Mesodermal cell (in vitro differentiated cells): ENCODE data around the gene ECT2L.

Source experiments
- H3K27ac ChIP-seq: 2 replicates; pipeline ENCODE4 v1.7.0; 2013; ENCODE audit warnings: mild to moderate bottlenecking, low read depth, low read length, moderate library complexity; ENCODE audit not compliant: severe bottlenecking
- H3K36me3 ChIP-seq: 2 replicates; pipeline ENCODE4 v1.7.1; 2013; ENCODE audit warnings: mild to moderate bottlenecking, low read length, moderate library complexity; ENCODE audit not compliant: control insufficient read depth, insufficient read depth
- H3K4me1 ChIP-seq: one replicate; pipeline ENCODE4 v1.7.1; 2013; ENCODE audit warnings: mild to moderate bottlenecking, low read length; ENCODE audit not compliant: insufficient read depth, control insufficient read depth, poor library complexity, severe bottlenecking
- H3K4me3 ChIP-seq: 2 replicates; pipeline ENCODE4 v1.7.0; 2013; ENCODE audit warnings: low read length, control low read depth, mild to moderate bottlenecking; ENCODE audit not compliant: insufficient read depth, poor library complexity, severe bottlenecking; ENCODE audit errors: extremely low read depth
- H3K9me3 ChIP-seq: 2 replicates; pipeline ENCODE4 v1.7.1; 2013; ENCODE audit warnings: mild to moderate bottlenecking, low read length, moderate library complexity; ENCODE audit not compliant: control insufficient read depth
- WGBS, 2 experiments: methylation state at CpG; one replicate each; pipeline ENCODE4 v1.1.5; 2013; ENCODE audit warnings: missing lambda C conversion rate in 2 of 2; ENCODE audit not compliant: insufficient coverage in 2 of 2; 5-methylcytosine and 5-hydroxymethylcytosine counted together

ECT2L gene

DNA sequence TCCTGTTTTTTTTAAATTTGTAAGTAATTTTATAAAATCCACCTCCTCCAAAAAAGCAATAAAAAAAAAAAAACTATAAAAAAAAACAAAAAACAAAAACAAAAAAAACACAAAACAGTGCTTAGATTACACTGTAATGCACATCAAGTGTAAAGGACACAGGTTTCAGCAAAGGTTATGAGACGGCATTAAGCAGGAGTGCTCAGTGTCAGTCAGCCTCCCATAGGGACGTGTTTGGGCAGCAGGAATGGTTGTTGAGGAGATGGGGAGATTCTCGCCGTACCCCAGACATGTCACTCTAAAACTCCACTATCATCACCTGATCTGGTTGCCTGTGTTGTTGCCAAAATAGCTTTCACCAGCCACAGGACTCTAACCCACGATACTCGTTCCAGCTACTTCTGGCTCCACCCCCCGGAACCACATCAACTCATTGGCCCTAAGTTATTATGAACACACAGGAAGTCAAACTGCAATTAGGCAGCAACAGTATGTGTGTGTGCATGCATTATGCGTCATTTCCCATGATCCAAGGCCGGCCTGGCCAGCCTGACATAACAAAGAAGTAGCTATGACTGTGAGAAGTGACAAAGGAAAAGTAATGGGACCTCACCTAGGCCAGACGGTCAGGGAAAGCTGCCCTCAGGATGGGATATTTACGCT is 28.7 kb downstream of the ECT2L start:
- WGBS, 2 experiments = 82 to 87% methylated on average over 7 of the region's 11 CpGs
- H3K4me1 ChIP-seq = no peaks in the 10 kb centered on the region
- no peak overlapping the region for H3K4me3 ChIP-seq

DNA sequence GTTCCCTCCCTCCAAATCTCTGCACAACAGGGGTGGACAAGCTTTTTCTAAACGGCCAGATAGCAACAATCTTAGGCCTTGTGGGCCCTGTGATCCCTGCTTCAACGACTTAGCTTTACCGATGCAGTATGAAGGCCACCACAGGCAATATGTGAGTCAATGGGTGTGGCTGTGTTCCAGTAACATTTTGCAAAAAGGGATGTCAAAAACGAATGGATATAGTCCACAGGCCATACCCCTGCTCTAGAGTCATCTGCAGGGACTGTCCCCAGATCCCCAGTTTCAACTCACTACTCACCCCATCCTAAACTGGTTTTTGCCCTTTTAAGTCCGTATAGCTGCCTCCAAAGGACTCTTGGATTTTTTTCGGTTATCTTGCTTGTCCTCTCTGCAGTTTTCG is 34.4 kb downstream of the ECT2L start:
- no peak overlapping the region for H3K4me3 ChIP-seq
- H3K36me3 ChIP-seq = no peaks in the 10 kb centered on the region
- H3K27ac ChIP-seq = no peak overlapping the region
- H3K9me3 ChIP-seq = no peaks in the 10 kb centered on the region
- no peaks in the 10 kb centered on the region for H3K4me1 ChIP-seq
- 78 to 88% methylated on average over 7 of the region's 7 CpGs for WGBS, 2 experiments

More for the DNA sequence above, 28.7 kb downstream of the ECT2L start:
- Histone ChIP-seq H3K36me3 (no peaks in the 10 kb centered on the region), H3K27ac (no peak overlapping the region), H3K9me3 (no peaks in the 10 kb centered on the region)

DNA sequence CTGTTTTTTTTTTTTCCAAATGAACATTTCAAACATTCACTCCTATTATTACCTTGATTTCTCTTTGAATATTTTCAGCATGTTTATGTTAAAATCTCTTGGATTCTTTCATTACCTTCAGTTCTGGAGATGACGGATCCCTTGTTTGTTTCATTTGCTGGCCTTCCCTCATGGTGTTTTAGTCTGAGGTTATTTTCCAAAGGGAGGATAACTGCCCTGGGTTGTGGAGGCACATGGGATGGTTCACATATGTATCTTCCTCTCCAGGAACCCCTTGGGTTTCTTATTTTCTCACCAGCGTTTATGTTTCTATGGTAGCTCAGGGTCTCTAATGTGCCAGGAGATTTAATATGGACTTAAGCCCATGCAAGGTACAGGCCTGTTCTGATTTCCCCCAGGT is 36.3 kb downstream of the ECT2L start:
- Histone ChIP-seq H3K9me3 (no peaks in the 10 kb centered on the region), H3K36me3 (no peaks in the 10 kb centered on the region), H3K4me1 (no peaks in the 10 kb centered on the region), H3K4me3 (no peak overlapping the region), H3K27ac (no peak overlapping the region)
- 88% methylated on average over 1 of the region's 2 CpGs; no CpG with 5 or more reads in 1 of the 2 experiments for WGBS, 2 experiments

DNA sequence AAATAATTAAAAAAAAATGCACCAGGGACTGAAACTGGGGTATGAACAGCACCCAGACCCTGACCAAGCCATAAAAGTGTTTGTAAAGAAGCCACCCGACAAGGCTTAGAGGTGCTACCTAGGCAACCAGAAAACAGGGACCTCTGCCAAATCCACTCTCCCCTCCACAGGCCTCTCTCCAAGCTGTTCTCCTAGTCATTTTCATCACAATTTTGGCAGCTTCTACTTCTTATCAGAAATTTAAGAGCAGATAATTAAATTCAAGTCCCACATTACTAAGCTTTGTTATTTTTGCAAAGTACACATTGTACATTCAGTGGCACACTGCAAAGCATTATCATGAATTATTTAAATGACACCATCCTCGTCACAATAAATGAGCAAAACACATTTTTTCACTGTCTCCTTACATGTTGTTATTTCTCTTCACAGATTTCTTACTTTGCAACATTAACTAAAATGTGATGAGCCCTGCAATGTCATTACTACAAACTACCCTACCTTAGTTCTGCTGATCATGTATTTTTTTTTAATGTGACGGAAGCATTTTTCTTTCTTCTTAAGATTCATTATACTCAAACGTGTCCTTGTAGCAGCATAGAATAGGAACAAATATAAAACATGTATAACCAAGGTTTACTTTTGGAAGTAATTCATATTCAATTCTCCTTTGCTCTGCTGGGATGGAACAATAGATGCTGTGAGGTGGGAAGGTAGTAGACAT is 38.1 kb downstream of the ECT2L start:
- Histone ChIP-seq H3K4me3 (no peak overlapping the region), H3K9me3 (no peaks in the 10 kb centered on the region), H3K4me1 (no peaks in the 10 kb centered on the region), H3K27ac (no peak overlapping the region), H3K36me3 (no peaks in the 10 kb centered on the region)
- WGBS, 2 experiments = 85 to 97% methylated on average over 2 to 3 of the region's 4 CpGs

GRCh38 chr6:138837246-138837645 is 41.4 kb downstream of the ECT2L start:
- WGBS, 2 experiments = 95% methylated on average over 5 of the region's 6 CpGs; no CpG with 5 or more reads in 1 of the 2 experiments
- no peaks in the 10 kb centered on the region for H3K9me3 ChIP-seq
- no peak overlapping the region for H3K4me3 ChIP-seq
- no peaks in the 10 kb centered on the region for H3K36me3 ChIP-seq
- H3K4me1 ChIP-seq = no peaks in the 10 kb centered on the region
- no peak overlapping the region for H3K27ac ChIP-seq

DNA sequence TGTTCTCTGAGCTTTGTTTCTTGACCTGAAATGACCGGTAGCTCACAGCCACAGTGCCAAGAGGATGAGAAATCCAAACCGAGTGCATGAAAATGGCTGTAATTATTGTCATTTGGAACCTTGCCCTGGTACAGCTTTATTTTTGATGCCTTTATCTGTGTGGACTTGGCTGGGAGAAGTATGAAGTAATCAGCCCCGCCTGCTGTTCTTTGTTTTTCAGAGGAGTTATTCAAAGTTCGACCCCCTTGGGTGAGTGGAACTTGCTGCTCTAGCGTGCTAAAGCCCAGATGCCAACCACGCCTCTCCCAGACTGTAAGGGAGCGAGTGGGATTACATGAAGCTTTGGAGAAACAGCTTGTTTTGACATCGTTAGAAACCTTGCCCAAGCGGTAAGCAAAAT is 48.3 kb downstream of the ECT2L start:
- Histone ChIP-seq H3K27ac (no peak overlapping the region), H3K4me1 (no peaks in the 10 kb centered on the region), H3K9me3 (no peaks in the 10 kb centered on the region), H3K36me3 (no peaks in the 10 kb centered on the region), H3K4me3 (no peak overlapping the region)
- 48 to 52% methylated on average over 4 to 7 of the region's 9 CpGs for WGBS, 2 experiments

GRCh38 chr6:138847884-138848283 is 52.0 kb downstream of the ECT2L start:
- 90 to 100% methylated on average over 1 to 4 of the region's 4 CpGs for WGBS, 2 experiments
- H3K4me3 ChIP-seq = no peak overlapping the region
- no peaks in the 10 kb centered on the region for H3K36me3 ChIP-seq
- H3K4me1 ChIP-seq = no peaks in the 10 kb centered on the region
- no peaks in the 10 kb centered on the region for H3K9me3 ChIP-seq
- H3K27ac ChIP-seq = no peak overlapping the region

- WGBS, 2 experiments = 93 to 100% methylated on average over 2 of the region's 4 CpGs
- Histone ChIP-seq H3K4me1 (no peaks in the 10 kb centered on the region), H3K27ac (no peak overlapping the region), H3K9me3 (no peaks in the 10 kb centered on the region), H3K4me3 (no peak overlapping the region), H3K36me3 (no peaks in the 10 kb centered on the region)
Observed at GRCh38 chr6:138848461-138848860, 52.6 kb downstream of the ECT2L start.

- Histone ChIP-seq H3K36me3 (no peaks in the 10 kb centered on the region), H3K9me3 (no peaks in the 10 kb centered on the region), H3K27ac (no peak overlapping the region), H3K4me1 (no peaks in the 10 kb centered on the region), H3K4me3 (no peak overlapping the region)
- WGBS, 2 experiments = 85 to 92% methylated on average over 3 to 4 of the region's 6 CpGs
Observed at GRCh38 chr6:138849791-138850190, 53.9 kb downstream of the ECT2L start.

GRCh38 chr6:138856654-138857053 is 60.8 kb downstream of the ECT2L start:
- Histone ChIP-seq H3K9me3 (no peaks in the 10 kb centered on the region), H3K4me3 (no peak overlapping the region), H3K4me1 (no peaks in the 10 kb centered on the region), H3K36me3 (no peaks in the 10 kb centered on the region), H3K27ac (no peak overlapping the region)
- WGBS, 2 experiments = 93 to 95% methylated on average over 6 of the region's 6 CpGs

GRCh38 chr6:138857775-138858174 is 61.9 kb downstream of the ECT2L start:
- no peaks in the 10 kb centered on the region for H3K9me3 ChIP-seq
- no peak overlapping the region for H3K4me3 ChIP-seq
- no peak overlapping the region for H3K27ac ChIP-seq
- no peaks in the 10 kb centered on the region for H3K4me1 ChIP-seq
- 85 to 90% methylated on average over 5 to 6 of the region's 10 CpGs for WGBS, 2 experiments
- no peaks in the 10 kb centered on the region for H3K36me3 ChIP-seq
